ENCODE data around the gene CCNY.

DNA sequence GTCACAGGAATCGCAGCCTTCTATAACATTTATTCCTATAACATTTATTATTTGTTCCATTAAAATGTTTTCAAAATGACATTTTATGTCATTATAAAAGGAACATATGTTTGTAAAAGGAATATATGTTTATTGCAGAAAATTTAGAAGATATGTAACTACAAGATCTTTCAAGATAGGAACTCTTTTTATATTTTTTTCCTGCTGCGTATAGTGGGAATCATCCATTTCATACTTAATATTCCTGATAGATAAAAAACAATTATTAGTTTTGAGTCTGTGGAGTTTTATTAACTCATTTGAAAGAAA is 55.6 kb downstream of the CCNY start:
- TF ChIP-seq, protein P1, sequence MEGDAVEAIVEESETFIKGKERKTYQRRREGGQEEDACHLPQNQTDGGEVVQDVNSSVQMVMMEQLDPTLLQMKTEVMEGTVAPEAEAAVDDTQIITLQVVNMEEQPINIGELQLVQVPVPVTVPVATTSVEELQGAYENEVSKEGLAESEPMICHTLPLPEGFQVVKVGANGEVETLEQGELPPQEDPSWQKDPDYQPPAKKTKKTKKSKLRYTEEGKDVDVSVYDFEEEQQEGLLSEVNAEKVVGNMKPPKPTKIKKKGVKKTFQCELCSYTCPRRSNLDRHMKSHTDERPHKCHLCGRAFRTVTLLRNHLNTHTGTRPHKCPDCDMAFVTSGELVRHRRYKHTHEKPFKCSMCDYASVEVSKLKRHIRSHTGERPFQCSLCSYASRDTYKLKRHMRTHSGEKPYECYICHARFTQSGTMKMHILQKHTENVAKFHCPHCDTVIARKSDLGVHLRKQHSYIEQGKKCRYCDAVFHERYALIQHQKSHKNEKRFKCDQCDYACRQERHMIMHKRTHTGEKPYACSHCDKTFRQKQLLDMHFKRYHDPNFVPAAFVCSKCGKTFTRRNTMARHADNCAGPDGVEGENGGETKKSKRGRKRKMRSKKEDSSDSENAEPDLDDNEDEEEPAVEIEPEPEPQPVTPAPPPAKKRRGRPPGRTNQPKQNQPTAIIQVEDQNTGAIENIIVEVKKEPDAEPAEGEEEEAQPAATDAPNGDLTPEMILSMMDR (IDR thresholded peaks at IDR 0.05) = no peak
- no peak for TF ChIP-seq EP300 (IDR thresholded peaks at IDR 0.05)
- TF ChIP-seq POLR2AphosphoS5 (IDR thresholded peaks at IDR 0.05) = no peak
- TF ChIP-seq POLR2A (IDR thresholded peaks at IDR 0.05) = no peak

All from suprapubic skin (tissue), 4 donors.